ENCODE data around the gene STK24.

Gene STK24

GRCh38 chr13:98489446-98490194 is 87.3 kb downstream of the STK24 start:
- Histone ChIP-seq H3K27ac (ENCODE audit: low read depth, low read length) (no peak overlapping the region), H3K36me3 (ENCODE audit: insufficient read depth, low read length) (no peaks in the 10 kb centered on the region), H3K79me2 (ENCODE audit: control insufficient read depth, insufficient read depth, low read length, unreplicated experiment) (peaks cover 74% of the 10 kb centered on the region), H3K4me1 (ENCODE audit: control insufficient read depth, insufficient read depth, low read length, unreplicated experiment) (peaks cover 10% of the 10 kb centered on the region), H2AFZ (ENCODE audit: low read length, unreplicated experiment) (no peak overlapping the region), H3K4me3 (ENCODE audit: low read depth, low read length) (no peak overlapping the region), H3K27me3 (ENCODE audit: insufficient read depth, low read length) (no peaks in the 10 kb centered on the region)

DNA sequence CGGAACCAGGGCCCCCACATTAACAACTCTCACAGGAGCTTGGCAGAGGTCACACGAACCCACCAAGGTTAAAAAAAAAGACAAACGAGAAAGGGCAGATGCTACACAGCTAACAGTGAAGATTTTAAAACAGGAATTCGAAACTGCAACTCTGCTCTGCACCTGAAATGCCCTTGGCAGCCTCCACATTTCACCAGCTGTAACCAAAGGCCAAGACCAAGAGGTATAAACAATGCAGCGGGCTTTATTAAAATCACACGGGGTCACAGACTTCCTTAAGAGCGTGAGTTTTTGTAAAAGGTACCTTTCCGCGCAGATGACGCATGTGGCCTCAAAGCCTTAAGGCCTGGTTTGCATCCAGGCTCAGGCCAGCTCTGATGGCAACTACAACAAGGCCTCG is 88.2 kb downstream of the STK24 start:
- Histone ChIP-seq H3K4me1 (ENCODE audit: control insufficient read depth, insufficient read depth, low read length, unreplicated experiment) (peaks cover 19% of the 10 kb centered on the region), H3K4me3 (ENCODE audit: low read depth, low read length) (no peak overlapping the region), H3K27ac (ENCODE audit: low read depth, low read length) (no peak overlapping the region), H3K79me2 (ENCODE audit: control insufficient read depth, insufficient read depth, low read length, unreplicated experiment) (peaks cover 79% of the 10 kb centered on the region), H2AFZ (ENCODE audit: low read length, unreplicated experiment) (no peak overlapping the region), H3K36me3 (ENCODE audit: insufficient read depth, low read length) (no peaks in the 10 kb centered on the region), H3K27me3 (ENCODE audit: insufficient read depth, low read length) (no peaks in the 10 kb centered on the region)

GRCh38 chr13:98487522-98487921 is 89.4 kb downstream of the STK24 start:
- Histone ChIP-seq H3K36me3 (ENCODE audit: insufficient read depth, low read length) (no peaks in the 10 kb centered on the region), H3K79me2 (ENCODE audit: control insufficient read depth, insufficient read depth, low read length, unreplicated experiment) (peaks cover 79% of the 10 kb centered on the region), H3K4me1 (ENCODE audit: control insufficient read depth, insufficient read depth, low read length, unreplicated experiment) (peaks cover 30% of the 10 kb centered on the region), H3K27ac (ENCODE audit: low read depth, low read length) (no peak overlapping the region), H2AFZ (ENCODE audit: low read length, unreplicated experiment) (no peak overlapping the region), H3K4me3 (ENCODE audit: low read depth, low read length) (no peak overlapping the region), H3K27me3 (ENCODE audit: insufficient read depth, low read length) (no peaks in the 10 kb centered on the region)

GRCh38 chr13:98487016-98487415 is 89.9 kb downstream of the STK24 start:
- Histone ChIP-seq H3K79me2 (ENCODE audit: control insufficient read depth, insufficient read depth, low read length, unreplicated experiment) (peaks cover 79% of the 10 kb centered on the region), H3K4me3 (ENCODE audit: low read depth, low read length) (no peak overlapping the region), H2AFZ (ENCODE audit: low read length, unreplicated experiment) (no peak overlapping the region), H3K27ac (ENCODE audit: low read depth, low read length) (no peak overlapping the region), H3K4me1 (ENCODE audit: control insufficient read depth, insufficient read depth, low read length, unreplicated experiment) (peaks cover 35% of the 10 kb centered on the region), H3K36me3 (ENCODE audit: insufficient read depth, low read length) (no peaks in the 10 kb centered on the region), H3K27me3 (ENCODE audit: insufficient read depth, low read length) (no peaks in the 10 kb centered on the region)

- Histone ChIP-seq H3K27ac (ENCODE audit: low read depth, low read length) (no peak overlapping the region), H2AFZ (ENCODE audit: low read length, unreplicated experiment) (no peak overlapping the region), H3K27me3 (ENCODE audit: insufficient read depth, low read length) (no peaks in the 10 kb centered on the region), H3K4me1 (ENCODE audit: control insufficient read depth, insufficient read depth, low read length, unreplicated experiment) (peaks cover 36% of the 10 kb centered on the region), H3K79me2 (ENCODE audit: control insufficient read depth, insufficient read depth, low read length, unreplicated experiment) (peaks cover 81% of the 10 kb centered on the region), H3K4me3 (ENCODE audit: low read depth, low read length) (no peak overlapping the region), H3K36me3 (ENCODE audit: insufficient read depth, low read length) (no peaks in the 10 kb centered on the region)
Observed at GRCh38 chr13:98486412-98486811, 90.5 kb downstream of the STK24 start.

- Histone ChIP-seq H3K27me3 (ENCODE audit: insufficient read depth, low read length) (no peaks in the 10 kb centered on the region), H2AFZ (ENCODE audit: low read length, unreplicated experiment) (no peak overlapping the region), H3K4me1 (ENCODE audit: control insufficient read depth, insufficient read depth, low read length, unreplicated experiment) (peaks cover 36% of the 10 kb centered on the region), H3K4me3 (ENCODE audit: low read depth, low read length) (no peak overlapping the region), H3K79me2 (ENCODE audit: control insufficient read depth, insufficient read depth, low read length, unreplicated experiment) (peaks cover 81% of the 10 kb centered on the region), H3K27ac (ENCODE audit: low read depth, low read length) (peak overlapping the region; percentile 98), H3K36me3 (ENCODE audit: insufficient read depth, low read length) (no peaks in the 10 kb centered on the region)
Observed at GRCh38 chr13:98485561-98485960, 91.3 kb downstream of the STK24 start.

- Histone ChIP-seq H2AFZ (ENCODE audit: low read length, unreplicated experiment) (no peak overlapping the region), H3K79me2 (ENCODE audit: control insufficient read depth, insufficient read depth, low read length, unreplicated experiment) (peaks cover 76% of the 10 kb centered on the region), H3K4me3 (ENCODE audit: low read depth, low read length) (peak overlapping the region; percentile 56), H3K36me3 (ENCODE audit: insufficient read depth, low read length) (no peaks in the 10 kb centered on the region), H3K4me1 (ENCODE audit: control insufficient read depth, insufficient read depth, low read length, unreplicated experiment) (peaks cover 39% of the 10 kb centered on the region), H3K27ac (ENCODE audit: low read depth, low read length) (peak overlapping the region; percentile 98), H3K27me3 (ENCODE audit: insufficient read depth, low read length) (no peaks in the 10 kb centered on the region)
Observed at GRCh38 chr13:98484289-98485219, 92.4 kb downstream of the STK24 start.

DNA sequence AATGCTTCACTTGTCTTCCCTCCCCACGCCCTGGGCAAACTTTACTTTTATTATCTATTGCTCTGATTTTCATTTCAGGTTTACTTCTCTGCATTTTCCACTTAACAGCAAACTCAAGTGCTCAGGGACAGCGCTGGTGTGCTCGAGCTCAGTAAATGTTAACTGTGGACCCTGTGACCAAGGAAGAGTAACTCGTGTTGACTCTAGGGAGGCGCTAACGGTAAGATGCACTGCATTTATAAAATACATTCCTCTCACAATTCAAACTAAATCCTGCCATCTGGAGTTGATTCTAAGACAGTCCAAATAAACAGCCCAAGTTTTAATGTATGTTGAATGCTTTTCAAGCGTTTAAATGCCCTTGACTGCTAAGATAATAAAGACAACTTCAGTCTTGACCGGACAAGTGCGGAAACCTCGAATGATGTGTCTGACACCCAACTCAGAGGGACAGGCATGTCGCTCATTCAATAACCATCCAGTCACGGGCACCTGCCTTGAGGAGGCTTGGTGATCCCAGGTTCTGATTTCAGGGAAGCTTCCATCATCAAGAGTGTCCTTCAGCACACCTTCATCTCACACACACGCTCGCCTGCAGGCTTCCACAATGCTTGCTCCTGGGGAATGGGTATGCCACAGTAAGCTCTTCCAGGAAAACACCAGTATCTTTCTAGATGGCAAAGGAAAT is 93.2 kb downstream of the STK24 start:
- H3K4me3 ChIP-seq (ENCODE audit: low read depth, low read length): peak overlapping the region; percentile 56
- H3K79me2 ChIP-seq (ENCODE audit: control insufficient read depth, insufficient read depth, low read length, unreplicated experiment): peaks cover 72% of the 10 kb centered on the region
- H3K36me3 ChIP-seq (ENCODE audit: insufficient read depth, low read length): no peaks in the 10 kb centered on the region
- no peak overlapping the region for H2AFZ ChIP-seq (ENCODE audit: low read length, unreplicated experiment)
- no peaks in the 10 kb centered on the region for H3K27me3 ChIP-seq (ENCODE audit: insufficient read depth, low read length)
- peak overlapping the region; percentile 98 for H3K27ac ChIP-seq (ENCODE audit: low read depth, low read length)
- peaks cover 40% of the 10 kb centered on the region for H3K4me1 ChIP-seq (ENCODE audit: control insufficient read depth, insufficient read depth, low read length, unreplicated experiment)

- Histone ChIP-seq H3K4me1 (ENCODE audit: control insufficient read depth, insufficient read depth, low read length, unreplicated experiment) (peaks cover 48% of the 10 kb centered on the region), H3K27ac (ENCODE audit: low read depth, low read length) (peak overlapping the region; percentile 98), H3K79me2 (ENCODE audit: control insufficient read depth, insufficient read depth, low read length, unreplicated experiment) (peaks cover 75% of the 10 kb centered on the region)
Observed at GRCh38 chr13:98482476-98483444, 94.1 kb downstream of the STK24 start.

More at GRCh38 chr13:98482476-98483444, 94.1 kb downstream of the STK24 start:
- Histone ChIP-seq H3K36me3 (ENCODE audit: insufficient read depth, low read length) (no peaks in the 10 kb centered on the region), H3K27me3 (ENCODE audit: insufficient read depth, low read length) (no peaks in the 10 kb centered on the region), H3K4me3 (ENCODE audit: low read depth, low read length) (0 out of 2 replicates have a peak overlapping the region, but pooled peaks have one; percentile 56), H2AFZ (ENCODE audit: low read length, unreplicated experiment) (no peak overlapping the region)
